SK-N-SH (cell line): ENCODE measurements around the gene LRTM2.

Experiments
- CHD2 ChIP-seq: fragments of 150-350 bp; IDR thresholded peaks from 2 replicates; pipeline ENCODE4 v1.6.1; 2018; ENCODE audit warnings: low read length; ENCODE audit not compliant: partially characterized antibody
- CTCF ChIP-seq: fragments of 200-600 bp; sonication (generic); IDR thresholded peaks from 2 replicates; pipeline ENCODE4 v1.6.1; 2017; ENCODE audit warnings: antibody characterized with exemption, mild to moderate bottlenecking, moderate library complexity
- EZH2phosphoT487 ChIP-seq: fragments of 200-600 bp; sonication (generic); IDR thresholded peaks from 2 replicates; pipeline ENCODE4 v1.6.1; 2017; ENCODE audit warnings: low read depth, mixed run types, mild to moderate bottlenecking, antibody characterized with exemption, moderate library complexity, borderline replicate concordance
- GABPA ChIP-seq: IDR thresholded peaks from 2 replicates; pipeline ENCODE4 v1.4.0; 2012; ENCODE audit warnings: low read depth, mild to moderate bottlenecking
- IRF3 ChIP-seq: fragments of 150-350 bp; IDR thresholded peaks from 2 replicates; pipeline ENCODE4 v1.6.1; 2016; ENCODE audit warnings: mild to moderate bottlenecking, low read depth, low read length
- JUND ChIP-seq: IDR thresholded peaks from 2 replicates; pipeline ENCODE4 v1.4.0; 2012
- MAX ChIP-seq: IDR thresholded peaks from 2 replicates; pipeline ENCODE4 v1.4.0; 2012; ENCODE audit warnings: low read depth
- PBX3 ChIP-seq: IDR thresholded peaks from 2 replicates; pipeline ENCODE4; 2012
- POLR2AphosphoS5 ChIP-seq: IDR thresholded peaks from 2 replicates; pipeline ENCODE4 v1.6.1; 2012; ENCODE audit warnings: low read depth, low read length
- SIN3A ChIP-seq: IDR thresholded peaks from 2 replicates; pipeline ENCODE4 v1.6.1; 2012; ENCODE audit warnings: low read depth, mild to moderate bottlenecking, low read length, moderate library complexity, borderline replicate concordance
- TAF1 ChIP-seq: IDR thresholded peaks from 2 replicates; pipeline ENCODE4 v1.6.1; 2012; ENCODE audit warnings: low read depth, mild to moderate bottlenecking, low read length, moderate library complexity, borderline replicate concordance
- TEAD4 ChIP-seq: IDR thresholded peaks from 2 replicates; pipeline ENCODE4 v1.4.0; 2012; ENCODE audit warnings: mild to moderate bottlenecking, borderline replicate concordance; ENCODE audit not compliant: insufficient read depth
- YY1 ChIP-seq: IDR thresholded peaks from 2 replicates; pipeline ENCODE4 v1.4.0; 2012; ENCODE audit warnings: low read depth, mild to moderate bottlenecking

- no peak for TF ChIP-seq GABPA
- TF ChIP-seq POLR2AphosphoS5 = no peak
- TF ChIP-seq CTCF = no peak
- TF ChIP-seq SIN3A = no peak
- no peak for TF ChIP-seq TAF1
- TF ChIP-seq MAX = no peak
- no peak for TF ChIP-seq EZH2phosphoT487
- TF ChIP-seq TEAD4 = no peak
- TF ChIP-seq YY1 = no peak
- TF ChIP-seq JUND = no peak
- TF ChIP-seq CHD2 = no peak
- TF ChIP-seq PBX3 = no peak
- no peak for TF ChIP-seq IRF3
Observed at GRCh38 chr12:1859643-1860042, 39.3 kb downstream of the LRTM2 start.
